ENCODE results near the gene KITLG.

GRCh38 chr12:88600272-88600671, 20.0 kb upstream of the KITLG start:
- TF ChIP-seq CTCF (conservative IDR thresholded peaks at IDR 0.05; ENCODE audit: low read depth in 2 of 2) (no peak), EZH2 (IDR thresholded peaks at IDR 0.05; ENCODE audit: low read depth, unreplicated experiment) (no peak), CREB1 (CRISPR knock-in tag; IDR thresholded peaks at IDR 0.05; ENCODE audit: low read depth) (no peak), JUNB (IDR thresholded peaks at IDR 0.05; ENCODE audit: unreplicated experiment) (no peak)

Measured in GM23338 (cell line).